GM18868 (cell line): ENCODE results near the gene RRP1.

Experiments used
- ATAC-seq: cut with Tn5 transposase; IDR thresholded peaks from one replicate; pipeline ENCODE4 v1.9.1; 2021; ENCODE audit warnings: mild to moderate bottlenecking, moderate library complexity; ENCODE audit not compliant: unreplicated experiment

Gene RRP1

GRCh38 chr21:43758111-43758641 is 31.2 kb upstream of the RRP1 start:
- no peak for ATAC-seq

GRCh38 chr21:43758811-43759210 is 30.6 kb upstream of the RRP1 start:
- no peak for ATAC-seq

GRCh38 chr21:43759651-43760050 is 29.7 kb upstream of the RRP1 start:
- ATAC-seq: no peak

- no peak for ATAC-seq
Observed at GRCh38 chr21:43760391-43760958, 28.9 kb upstream of the RRP1 start.

GRCh38 chr21:43761886-43762285 is 27.5 kb upstream of the RRP1 start:
- no peak for ATAC-seq

- ATAC-seq: no peak
Observed at GRCh38 chr21:43762303-43763128, 26.9 kb upstream of the RRP1 start.

GRCh38 chr21:43763901-43764523 is 25.4 kb upstream of the RRP1 start:
- no peak for ATAC-seq

- no peak for ATAC-seq
Observed at GRCh38 chr21:43764576-43765495, 24.5 kb upstream of the RRP1 start.

- ATAC-seq: no peak
Observed at GRCh38 chr21:43766734-43767497, 22.5 kb upstream of the RRP1 start.

- ATAC-seq: no peak
Observed at GRCh38 chr21:43767498-43767983, 21.8 kb upstream of the RRP1 start.

- no peak for ATAC-seq
Observed at GRCh38 chr21:43767984-43768867, 21.2 kb upstream of the RRP1 start.

GRCh38 chr21:43768868-43769167 is 20.6 kb upstream of the RRP1 start:
- ATAC-seq: no peak

- no peak for ATAC-seq
Observed at GRCh38 chr21:43769325-43769958, 19.9 kb upstream of the RRP1 start.

GRCh38 chr21:43770066-43770655 is 19.2 kb upstream of the RRP1 start:
- no peak for ATAC-seq

GRCh38 chr21:43771199-43771675 is 18.1 kb upstream of the RRP1 start:
- ATAC-seq: no peak

- ATAC-seq: no peak
Observed at GRCh38 chr21:43771698-43772424, 17.5 kb upstream of the RRP1 start.

- no peak for ATAC-seq
Observed at GRCh38 chr21:43772425-43772821, 17.0 kb upstream of the RRP1 start.
